GM12874 (cell line): Measurements from ENCODE around the gene HTR3E.

ENCODE experiments used
- CTCF ChIP-seq: IDR thresholded peaks from 2 replicates; pipeline ENCODE4 v1.5.1; 2011; ENCODE audit warnings: low read depth, mild to moderate bottlenecking, control low read depth, low read length, moderate library complexity; ENCODE audit not compliant: insufficient read depth

Gene HTR3E

GRCh38 chr3:184149123-184149522 lies 52.3 kb downstream of the HTR3E start:
- TF ChIP-seq CTCF, result no peak

- TF ChIP-seq CTCF, result no peak
Measured at GRCh38 chr3:184154885-184155643, 58.2 kb downstream of the HTR3E start, which contains the start of gene DVL3. Gene DVL3 (plus strand): TSS chr3:184155377. CDS start chr3:184155636, 259 bp downstream.

GRCh38 chr3:184155644-184156521 lies 59.0 kb downstream of the HTR3E start:
- no peak for TF ChIP-seq CTCF

- TF ChIP-seq CTCF, result no peak
Measured at GRCh38 chr3:184156522-184156955, 59.7 kb downstream of the HTR3E start.
